Body of pancreas (tissue), 4 donors: ENCODE results near the gene GPR65.

ENCODE experiments used
- POLR2A ChIP-seq, 3 donors: fragments of 450-650 bp; IDR thresholded peaks; one replicate each; pipeline ENCODE4 v1.6.1; 2016; ENCODE audit warnings: antibody characterized with exemption in 3 of 3, mild to moderate bottlenecking in 2 of 3
- TF ChIP-seq, protein P1 (sequence below), 7 experiments: fragments of 450-650 bp in 4 of 7; fragments of 200-600 bp in 3 of 7; sonication (generic) in 3 of 7; IDR thresholded peaks; one replicate each; pipeline ENCODE4 v1.5.1; 2016 to 2019; ENCODE audit warnings: antibody characterized with exemption in 7 of 7

DNA sequence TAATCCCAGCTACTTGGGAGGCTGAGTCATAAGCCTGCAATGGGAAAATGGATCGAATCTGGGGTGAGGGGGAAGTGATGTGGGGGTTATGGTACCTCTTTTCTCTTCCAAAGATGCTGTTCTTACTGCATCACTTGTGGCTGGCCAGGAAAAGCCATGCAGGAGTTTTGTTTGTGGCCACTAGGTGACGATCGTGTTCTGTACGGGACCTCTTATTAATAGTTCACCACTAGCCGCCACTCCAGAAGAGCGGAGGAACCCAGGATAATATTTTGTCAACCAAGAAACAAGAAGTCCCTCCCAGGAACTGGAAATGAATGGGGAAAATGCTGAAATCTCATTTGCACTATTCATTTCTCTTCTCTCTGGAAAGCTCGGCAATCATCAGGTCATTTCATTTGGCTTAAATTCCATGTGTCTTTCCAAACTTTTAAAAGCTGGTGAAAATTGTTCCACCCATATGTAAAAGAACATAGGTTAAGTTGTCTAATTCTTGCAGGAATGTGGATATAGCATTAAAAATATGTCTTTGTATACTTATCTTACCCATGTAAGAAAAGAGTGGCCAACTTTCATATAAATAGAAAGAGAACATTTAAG lies 8.9 kb downstream of the GPR65 start:
- TF ChIP-seq, protein P1, sequence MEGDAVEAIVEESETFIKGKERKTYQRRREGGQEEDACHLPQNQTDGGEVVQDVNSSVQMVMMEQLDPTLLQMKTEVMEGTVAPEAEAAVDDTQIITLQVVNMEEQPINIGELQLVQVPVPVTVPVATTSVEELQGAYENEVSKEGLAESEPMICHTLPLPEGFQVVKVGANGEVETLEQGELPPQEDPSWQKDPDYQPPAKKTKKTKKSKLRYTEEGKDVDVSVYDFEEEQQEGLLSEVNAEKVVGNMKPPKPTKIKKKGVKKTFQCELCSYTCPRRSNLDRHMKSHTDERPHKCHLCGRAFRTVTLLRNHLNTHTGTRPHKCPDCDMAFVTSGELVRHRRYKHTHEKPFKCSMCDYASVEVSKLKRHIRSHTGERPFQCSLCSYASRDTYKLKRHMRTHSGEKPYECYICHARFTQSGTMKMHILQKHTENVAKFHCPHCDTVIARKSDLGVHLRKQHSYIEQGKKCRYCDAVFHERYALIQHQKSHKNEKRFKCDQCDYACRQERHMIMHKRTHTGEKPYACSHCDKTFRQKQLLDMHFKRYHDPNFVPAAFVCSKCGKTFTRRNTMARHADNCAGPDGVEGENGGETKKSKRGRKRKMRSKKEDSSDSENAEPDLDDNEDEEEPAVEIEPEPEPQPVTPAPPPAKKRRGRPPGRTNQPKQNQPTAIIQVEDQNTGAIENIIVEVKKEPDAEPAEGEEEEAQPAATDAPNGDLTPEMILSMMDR (IDR thresholded peaks at IDR 0.05), result peak; percentile 92 to 98 (median 94)
- TF ChIP-seq POLR2A (IDR thresholded peaks at IDR 0.05), result no peak
